Suppressor macrophage treated with lipopolysaccharide for 4 hours (primary cell): ENCODE measurements around the gene BACH2.
"Not testable (repeated sequence)": the region's sequence is repeated elsewhere in the genome, so short reads cannot be mapped to it uniquely, and the experiment has no call there.

ENCODE experiments used
- DNase-seq: peaks from one replicate; pipeline ENCODE4 v3.0.0-alpha.2; 2020

The BACH2 gene

DNA sequence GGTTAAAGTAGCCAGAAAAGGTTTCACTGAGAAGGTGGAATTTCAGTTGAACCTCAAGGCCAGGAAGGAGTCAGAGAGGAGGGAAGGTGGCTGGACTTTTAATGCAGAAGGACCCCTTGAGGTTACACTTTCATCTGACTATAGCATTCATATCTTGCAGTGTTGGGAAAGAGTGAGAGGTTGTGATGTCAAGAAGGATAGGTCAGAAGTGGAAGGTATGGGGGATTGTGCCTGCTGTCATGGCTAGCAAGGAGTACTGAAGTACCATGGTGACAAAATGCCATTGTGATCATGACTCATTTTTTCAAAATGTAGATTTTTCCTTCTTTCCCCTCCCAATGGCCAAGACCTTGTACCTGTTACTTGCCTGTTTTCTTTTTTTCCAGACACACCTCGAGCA, 5.2 kb upstream of the BACH2 start:
- DNase-seq = peak; percentile 21

GRCh38 chr6:90298459-90299053, 1.9 kb upstream of the BACH2 start:
- no peak for DNase-seq

- no peak for DNase-seq
These were observed 1.3 kb upstream of the BACH2 start for GRCh38 chr6:90297867-90298381.

DNA sequence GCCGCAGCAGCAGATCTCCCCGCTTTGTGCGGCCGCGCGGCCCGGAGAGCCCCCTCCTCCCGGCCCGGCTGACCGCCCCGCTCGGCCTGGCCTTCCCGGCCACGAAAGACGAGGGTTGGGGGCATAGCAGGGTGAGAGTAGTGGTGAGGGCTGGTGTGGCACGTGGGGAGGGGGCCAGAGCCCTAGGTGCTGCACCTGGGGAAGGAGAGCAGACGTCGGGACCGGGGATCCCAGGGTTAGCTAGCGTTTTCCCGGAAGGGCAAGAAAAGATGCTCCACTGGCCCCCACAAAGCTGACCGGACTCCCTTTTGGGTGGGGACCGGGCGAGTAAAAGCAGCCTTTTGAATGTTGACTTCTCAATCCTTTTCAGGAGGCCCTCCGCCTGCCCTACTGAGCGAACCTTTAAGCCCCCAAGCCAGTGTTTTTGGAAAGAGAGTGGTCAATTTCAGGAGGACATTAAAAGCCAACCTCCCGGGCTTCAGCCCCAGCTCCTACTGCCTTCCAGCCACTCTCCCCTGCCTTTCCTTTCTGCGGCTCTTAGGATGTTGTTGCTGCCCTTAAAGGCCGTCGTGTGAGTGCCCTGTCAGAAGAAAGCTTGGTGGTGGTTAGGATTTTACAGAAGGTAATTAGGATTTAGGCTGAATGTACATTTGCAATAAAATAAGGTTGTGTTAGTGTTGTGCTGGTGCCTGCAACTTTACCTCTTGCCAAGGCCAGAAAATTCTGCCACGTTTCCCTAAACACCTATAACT, 648 bp upstream of the BACH2 start:
- DNase-seq = no peak

- DNase-seq = peak; percentile 39
These were observed 746 bp downstream of the BACH2 start for GRCh38 chr6:90295854-90296340.

GRCh38 chr6:90294989-90295853, 1.4 kb downstream of the BACH2 start:
- peak; percentile 70 for DNase-seq

DNA sequence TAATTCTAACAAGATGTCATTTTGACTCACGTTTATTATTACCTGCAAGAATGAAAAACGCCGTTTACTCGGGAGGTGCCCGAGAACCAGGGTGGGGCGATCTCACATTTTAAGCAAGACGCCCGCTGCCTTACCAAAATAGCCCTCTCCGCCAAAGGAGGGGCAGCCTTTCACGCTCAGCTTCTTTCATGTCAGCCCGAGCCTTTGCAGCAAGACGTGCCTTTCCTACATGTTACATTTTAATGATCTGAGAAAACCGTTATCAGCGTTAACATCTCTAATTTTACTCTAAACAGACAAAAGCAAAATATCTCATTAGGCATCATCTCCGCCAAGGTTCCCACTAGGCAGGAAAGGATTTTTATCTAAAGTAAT, 2.0 kb downstream of the BACH2 start:
- no peak for DNase-seq

- no peak for DNase-seq
These were observed 2.6 kb downstream of the BACH2 start for GRCh38 chr6:90294008-90294511.

DNA sequence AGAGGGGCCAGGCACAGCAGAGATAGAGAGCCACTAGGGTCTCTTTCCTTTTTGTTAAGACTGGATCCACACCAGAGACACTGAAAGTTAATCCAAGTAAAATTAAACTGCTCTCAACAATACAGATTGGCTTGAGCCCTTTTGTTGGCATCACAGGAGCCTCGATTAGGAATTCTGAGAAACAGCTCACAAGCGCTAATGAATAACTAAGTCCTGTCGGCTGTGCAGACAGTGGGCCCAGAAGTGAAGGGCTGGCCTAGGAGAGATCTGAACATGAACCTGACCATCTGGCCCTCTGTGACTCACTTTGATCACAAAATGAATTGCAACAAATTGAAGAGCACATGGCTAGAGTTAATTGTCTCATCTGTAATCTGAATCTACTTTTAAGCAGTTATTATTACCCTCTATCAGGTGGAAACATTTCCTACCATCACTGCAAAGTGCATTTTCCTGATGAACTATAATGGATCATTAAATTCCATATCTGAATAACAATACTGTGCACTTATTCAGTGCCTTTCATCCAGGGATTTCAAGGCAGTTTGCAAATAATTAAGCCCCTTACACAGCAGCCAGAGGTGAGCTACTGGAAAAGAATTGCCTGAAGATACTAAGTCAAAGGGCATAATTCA, 3.2 kb downstream of the BACH2 start:
- no peak for DNase-seq

GRCh38 chr6:90291565-90291964, 5.1 kb downstream of the BACH2 start:
- no peak for DNase-seq

- peak; percentile 20 for DNase-seq
These were observed 5.7 kb downstream of the BACH2 start for GRCh38 chr6:90290811-90291420.

DNA sequence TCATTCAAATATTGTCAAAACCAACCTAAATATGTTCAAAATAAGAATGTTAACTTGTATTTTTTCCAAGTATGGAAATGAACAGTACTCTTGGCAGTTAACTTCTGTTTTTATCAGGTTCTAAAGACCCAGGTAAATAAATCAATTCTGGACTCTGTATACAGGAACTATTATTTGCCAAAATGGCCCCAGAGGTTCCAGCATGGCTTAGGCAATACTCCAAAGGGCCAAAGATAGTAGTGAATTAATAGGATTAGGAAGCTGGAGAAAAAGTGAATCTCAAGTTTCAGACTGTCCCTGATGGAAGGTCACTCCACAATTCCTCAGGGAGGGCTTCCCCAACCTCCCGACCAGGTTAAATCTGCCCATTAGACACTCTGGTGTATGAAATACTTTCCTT, 6.7 kb downstream of the BACH2 start:
- DNase-seq = no peak

DNA sequence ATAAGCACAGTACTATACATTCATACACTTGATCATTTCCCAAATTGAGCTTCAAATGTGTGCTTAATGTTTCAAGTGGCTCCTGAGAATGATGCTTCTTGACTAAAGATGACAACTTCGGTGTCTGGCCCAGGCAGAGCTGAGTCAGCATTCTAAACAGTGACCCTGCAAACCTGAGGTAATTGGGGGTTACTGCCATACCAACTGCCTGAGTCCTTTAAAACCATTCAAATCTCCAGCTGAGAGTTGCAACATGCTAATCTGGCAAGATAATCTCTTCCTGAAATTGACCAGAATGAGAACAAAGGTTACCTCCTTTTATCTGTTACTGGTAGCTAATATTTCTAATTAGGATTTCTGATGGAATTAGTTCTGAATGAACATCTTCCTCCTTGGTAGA, 8.2 kb downstream of the BACH2 start:
- DNase-seq = no peak

DNA sequence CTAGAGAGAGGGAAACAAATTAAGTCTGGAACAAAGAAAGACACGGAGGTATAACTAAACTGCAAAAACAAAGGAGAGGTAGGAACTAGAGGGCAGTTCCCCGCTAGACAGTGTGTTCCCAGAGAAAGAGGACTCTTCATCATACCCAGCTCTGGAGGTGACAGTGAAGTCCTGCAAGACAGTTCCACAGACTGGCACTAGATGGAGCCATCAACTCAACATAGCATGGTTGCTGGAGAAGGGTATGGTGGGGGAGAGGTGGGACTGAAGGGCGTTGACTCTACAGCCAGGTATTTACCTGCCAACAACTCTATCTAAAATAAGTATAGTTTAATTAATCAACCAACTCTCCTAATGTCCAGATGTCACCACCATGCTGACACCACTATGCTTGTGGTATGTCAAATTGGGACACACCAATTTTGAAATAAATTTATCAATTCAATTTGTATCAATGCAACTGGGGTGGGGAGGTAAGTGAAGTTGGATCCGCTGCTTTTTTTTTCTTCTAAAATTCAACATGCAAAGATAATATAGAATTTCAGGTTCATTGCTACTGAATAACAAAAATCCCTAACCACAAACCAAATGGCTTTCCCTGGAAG, 9.7 kb downstream of the BACH2 start:
- peak; percentile 59 for DNase-seq

GRCh38 chr6:90285611-90286381, 10.8 kb downstream of the BACH2 start:
- peak; percentile 84 for DNase-seq

DNA sequence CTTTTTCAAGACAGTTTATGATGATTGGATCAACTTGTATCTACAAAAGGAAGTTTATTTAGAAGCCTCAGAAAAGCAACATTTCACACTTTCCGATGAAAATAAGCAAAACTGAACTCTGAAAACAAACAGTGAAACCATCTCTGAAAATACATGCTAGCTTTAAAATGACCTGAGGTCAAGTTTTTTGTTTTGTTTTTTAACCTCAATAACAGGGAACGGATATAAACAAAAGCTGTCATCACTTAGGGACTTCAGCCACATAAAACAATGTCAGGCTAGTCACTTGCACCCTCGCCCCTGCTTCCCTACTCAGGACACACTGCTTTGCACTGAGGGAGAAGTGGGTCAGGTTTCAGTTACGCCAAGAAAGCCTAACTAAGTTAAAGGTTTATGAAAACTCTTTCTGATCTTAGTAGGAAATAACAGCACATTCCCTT, 11.6 kb downstream of the BACH2 start:
- peak; percentile 21 for DNase-seq

DNA sequence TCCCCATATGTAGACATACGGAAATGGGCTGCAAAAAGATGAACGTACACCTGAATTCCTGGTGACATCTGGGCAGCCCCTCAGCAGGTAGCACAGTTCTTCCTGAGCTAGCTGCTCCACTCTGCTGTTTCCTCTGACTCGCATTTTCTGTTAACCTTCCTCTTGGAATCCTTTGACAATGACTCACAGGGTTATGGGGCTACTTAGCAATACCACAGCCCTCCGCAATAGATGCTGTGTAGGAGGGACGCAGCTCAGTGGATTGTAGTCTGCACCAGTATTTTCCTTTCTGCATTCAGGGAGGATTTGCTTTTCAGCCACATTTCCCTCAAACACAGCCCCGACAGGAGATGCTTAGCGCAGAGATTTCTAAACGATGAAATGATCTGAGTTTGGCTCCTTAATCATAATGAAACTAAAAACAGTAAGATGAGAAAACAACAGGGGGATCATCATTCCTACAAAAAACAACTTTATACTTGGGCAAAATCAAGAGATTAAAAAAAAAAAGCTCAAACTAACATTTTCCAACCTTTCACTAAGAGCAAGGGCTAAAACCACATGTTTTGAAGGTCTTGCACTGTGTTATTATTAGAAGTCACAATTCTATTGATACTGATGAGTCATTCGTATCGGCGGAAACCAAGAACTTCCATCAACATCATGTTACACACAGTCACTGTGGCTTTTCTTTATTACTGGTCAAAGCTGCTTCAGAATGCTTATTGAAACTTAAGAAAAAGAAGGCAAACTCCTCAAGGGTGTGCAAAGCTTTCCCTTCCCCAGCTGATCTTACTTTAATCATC, 12.2 kb downstream of the BACH2 start:
- peak; percentile 83 for DNase-seq

DNA sequence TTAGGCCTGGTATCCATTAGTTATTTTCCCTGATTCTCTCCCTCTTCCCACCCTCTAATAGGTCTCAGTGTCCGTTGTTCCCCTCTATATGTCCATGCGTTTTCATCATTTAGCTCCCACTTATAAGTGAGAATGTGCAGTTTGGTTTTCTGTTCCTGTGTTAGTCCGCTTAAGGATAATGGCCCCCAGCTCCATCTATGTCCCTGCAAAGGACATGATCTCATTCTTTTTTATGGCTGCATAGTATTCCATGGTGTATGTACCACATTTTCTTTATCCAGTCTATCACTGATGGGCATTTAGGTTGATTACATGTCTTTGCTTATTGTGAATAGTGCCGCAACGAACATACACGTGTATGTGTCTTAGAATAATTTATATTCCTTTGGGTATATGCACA, 14.4 kb downstream of the BACH2 start:
- not testable (repeated sequence) for DNase-seq

- DNase-seq = no peak
These were observed 18.5 kb downstream of the BACH2 start for GRCh38 chr6:90278129-90278528.
